ENCODE data around the gene ARHGAP26.

The ARHGAP26 gene

DNA sequence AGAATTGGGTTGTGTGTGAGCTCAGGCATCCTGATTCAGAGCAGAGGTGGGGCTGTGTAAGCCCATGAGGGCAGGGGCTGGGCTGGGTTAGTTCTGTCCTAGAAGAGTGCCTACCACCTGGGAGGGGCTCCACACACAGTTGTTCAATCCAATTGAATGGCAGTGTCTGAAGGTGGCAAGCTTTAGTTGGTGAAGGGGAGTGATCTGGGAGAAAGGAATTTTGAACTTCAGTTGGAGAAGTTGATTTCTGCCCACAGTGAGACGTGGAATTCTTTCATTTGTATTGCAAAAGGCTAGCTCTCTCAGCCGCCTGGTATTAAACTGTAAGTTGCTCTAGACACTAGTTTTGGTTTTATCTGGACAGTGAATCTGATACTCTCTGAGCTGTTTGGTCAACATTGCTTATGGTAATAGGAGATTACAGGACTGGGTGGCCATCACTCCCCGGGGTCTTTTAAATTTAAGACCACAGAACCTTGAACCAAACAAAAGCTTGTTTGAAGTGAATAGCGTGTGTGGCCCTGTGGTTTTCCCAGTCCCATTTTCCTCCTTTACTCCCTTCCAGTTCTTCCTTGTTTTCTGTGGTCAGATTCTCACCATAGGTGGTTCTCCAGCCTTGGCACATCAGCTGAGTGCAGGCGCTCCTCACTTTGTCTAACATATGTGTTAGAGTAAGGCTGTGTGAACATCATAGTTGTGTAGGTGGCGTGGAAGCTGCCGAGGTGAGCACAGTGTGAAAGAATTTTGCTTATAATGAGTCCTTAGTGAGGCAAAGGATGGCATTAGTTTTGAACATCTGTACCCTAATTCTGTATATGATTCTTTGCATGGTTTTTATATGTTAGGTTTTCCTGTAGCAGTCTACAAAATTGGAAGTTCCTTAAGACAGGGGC lies 78.0 kb downstream of the ARHGAP26 start:
- no peak for DNase-seq (ENCODE audit: low read depth in 2 of 3, low spot score in 1 of 3)

DNA sequence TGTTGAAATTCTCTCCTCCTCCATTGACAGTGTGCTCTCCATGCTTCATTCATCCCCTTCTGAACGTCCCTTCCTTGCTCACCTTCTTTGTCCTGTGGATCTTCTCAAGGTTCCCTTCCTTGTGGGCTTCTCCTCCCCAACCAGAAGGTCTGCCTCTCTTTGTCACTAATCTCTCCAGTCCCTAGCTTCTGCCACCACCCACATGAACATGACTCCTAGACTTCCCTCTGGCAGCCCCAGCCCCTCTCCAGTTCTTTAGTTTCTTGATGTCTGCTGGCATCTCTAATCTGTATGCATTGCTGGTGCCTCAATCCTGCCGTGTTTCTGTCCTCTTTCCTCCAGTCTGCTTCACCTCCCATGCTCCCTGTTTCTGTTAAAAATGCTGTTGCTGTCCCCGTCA lies 79.3 kb downstream of the ARHGAP26 start:
- DNase-seq (ENCODE audit: low read depth in 2 of 3, low spot score in 1 of 3), result no peak

DNA sequence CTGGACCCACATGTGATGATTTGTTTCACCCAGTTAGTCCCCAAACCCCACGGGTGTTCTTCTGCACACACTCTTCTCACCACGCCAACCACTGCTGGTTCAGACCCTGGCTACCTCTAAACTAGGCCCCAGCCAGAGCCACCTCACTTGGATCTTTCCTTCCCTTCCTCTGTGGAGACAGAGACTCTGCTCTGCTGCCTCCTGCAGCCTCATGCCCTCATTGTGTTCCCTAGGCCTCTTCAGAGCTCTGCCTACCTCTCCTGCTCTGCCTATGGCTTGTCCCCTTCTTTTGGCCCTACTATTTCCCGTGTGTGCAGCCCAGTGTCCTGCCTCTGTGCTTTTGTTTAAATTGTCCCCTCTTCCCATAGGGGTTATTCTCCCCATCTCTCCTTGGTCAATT lies 79.7 kb downstream of the ARHGAP26 start:
- no peak for DNase-seq (ENCODE audit: low read depth in 2 of 3, low spot score in 1 of 3)

DNA sequence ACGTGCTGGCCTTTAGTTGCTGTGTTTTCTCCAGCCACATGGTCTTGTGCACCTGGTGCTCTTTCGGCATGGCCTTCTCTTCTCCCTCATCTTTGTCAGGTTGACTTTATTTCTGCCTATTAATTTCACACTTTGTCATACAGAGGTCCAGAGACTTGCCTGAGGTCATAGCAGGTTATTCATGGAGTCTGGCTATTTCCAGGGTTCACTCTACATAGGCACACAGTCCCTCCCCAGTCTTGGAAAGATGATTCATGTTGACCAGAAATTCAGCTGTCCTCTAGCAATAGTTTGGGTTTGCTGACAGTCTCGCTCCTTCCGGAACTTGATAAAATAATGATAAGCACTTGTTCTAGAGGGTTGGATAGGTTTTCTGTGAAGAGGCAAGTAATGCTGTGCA lies 81.6 kb downstream of the ARHGAP26 start:
- DNase-seq (ENCODE audit: low read depth in 2 of 3, low spot score in 1 of 3), result no peak

DNA sequence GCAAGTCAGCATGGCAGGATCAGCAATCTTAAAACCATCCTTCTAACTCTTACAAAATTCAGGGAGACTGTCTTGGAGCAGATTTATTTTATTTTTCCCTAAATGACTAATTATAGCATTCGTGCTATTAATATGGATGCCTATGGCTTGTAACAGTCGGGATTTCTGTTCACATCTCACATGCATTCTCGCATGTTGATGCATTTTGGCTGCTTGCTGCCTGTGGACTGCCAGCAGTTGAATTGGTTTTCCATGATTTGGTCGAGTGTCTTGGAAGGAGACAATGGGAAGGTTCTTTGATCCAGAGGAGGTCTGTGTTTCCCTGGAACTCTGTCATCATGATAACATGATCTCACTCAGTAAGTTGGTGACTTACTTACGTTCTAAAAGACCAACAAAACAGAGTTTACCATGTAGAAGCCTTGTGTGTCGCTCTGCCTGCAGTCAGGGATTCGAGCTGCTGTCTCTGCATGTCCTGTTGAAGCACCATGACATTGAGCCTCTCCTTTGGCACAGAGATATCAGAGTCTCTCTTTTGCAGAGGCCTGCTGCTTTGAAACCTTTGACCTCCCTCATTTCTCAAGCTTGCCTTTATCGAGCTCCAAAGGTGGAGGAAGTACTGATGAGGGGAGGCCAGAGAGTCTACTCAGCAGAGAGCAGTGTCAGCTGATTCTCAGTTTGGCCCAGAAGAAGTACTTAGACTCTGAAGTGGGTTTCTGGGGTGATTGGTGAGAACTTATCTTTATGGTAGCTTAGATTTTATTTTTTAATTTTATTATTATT lies 82.4 kb downstream of the ARHGAP26 start:
- no peak for DNase-seq (ENCODE audit: low read depth in 2 of 3, low spot score in 1 of 3)

DNA sequence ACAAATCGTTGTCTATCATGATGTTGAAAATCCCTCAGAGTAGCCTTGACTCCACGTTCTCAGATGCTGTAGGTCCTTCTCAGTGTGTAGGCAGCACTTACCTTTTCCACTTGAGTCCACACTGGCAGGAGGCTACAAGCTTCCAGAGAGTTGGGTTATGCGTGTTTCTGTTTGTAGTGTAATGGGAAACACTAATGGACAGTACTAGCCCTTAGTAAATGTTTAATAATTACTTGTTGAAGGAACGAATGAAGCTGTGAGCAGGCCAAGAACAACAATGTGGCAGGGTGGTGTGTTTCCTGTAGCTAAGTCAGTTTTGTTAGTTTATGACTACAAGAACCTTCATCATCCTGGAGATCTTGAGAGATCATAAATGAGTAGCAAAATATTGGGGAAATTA lies 83.5 kb downstream of the ARHGAP26 start:
- DNase-seq (ENCODE audit: low read depth in 2 of 3, low spot score in 1 of 3), result no peak

DNA sequence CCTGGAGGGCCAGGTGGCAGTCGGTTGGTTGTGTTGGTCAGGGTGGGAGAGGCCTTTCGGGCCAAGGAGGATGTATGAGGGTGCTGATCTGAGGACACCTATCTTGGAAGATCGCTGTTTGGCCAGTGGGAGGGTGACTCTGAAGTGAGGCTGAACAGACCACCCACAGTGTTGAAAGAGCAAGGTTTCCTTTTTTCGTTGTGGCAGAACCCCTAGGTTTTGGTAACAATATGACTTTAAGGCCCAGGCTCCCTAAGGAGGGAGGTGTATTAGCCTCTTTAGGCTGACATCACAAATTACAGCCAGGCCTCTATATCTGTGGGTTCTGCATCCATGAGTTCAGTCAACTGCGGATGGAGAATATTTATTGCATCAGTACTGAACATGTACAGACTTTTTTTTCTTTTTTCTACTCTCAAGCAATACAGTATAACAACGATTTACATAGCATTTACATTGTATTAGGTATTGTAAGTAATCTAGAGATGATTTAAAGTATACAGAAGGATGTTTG lies 86.1 kb downstream of the ARHGAP26 start:
- no peak for DNase-seq (ENCODE audit: low read depth in 2 of 3, low spot score in 1 of 3)

DNA sequence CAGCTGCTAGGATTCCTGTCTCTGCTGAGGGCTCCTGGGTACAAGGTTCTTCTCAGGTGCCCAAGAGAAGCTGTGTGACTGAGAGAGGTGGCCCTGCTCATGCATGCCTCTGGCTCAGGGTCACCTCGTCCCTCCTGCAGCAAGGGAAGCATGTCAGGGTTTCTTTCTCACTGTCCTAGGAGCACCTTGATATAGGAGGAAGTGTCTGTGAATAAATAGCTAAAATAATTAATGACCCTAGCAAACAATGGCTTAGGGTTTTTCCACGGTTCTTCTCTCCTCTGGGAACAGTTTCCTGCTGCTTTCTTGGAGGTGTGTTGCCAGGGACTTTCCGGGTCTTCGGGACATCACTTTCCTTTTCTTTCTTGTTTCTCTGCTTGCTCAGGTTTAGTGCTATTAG lies 87.2 kb downstream of the ARHGAP26 start:
- DNase-seq (ENCODE audit: low read depth in 2 of 3, low spot score in 1 of 3), result no peak

DNA sequence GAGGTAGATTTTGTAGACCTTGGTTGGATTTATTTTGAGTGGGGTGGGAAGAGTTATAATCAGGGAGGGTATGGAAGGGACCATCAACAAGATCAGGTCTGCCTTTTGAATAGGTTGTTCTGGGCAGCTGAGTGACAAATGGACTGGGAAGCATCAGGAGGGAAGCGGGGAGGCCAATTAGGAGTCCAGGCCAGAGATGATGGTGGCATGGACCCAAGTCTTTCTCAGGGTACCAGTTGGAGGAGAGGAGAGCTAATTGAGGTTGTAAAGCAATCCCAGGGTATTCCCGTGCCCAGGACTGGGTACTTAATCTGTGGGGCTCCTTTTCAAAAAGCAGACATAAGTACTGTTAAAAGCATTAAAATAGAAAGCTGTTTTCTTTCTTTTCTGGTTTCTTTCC lies 88.9 kb downstream of the ARHGAP26 start:
- DNase-seq (ENCODE audit: low read depth in 2 of 3, low spot score in 1 of 3), result no peak

DNA sequence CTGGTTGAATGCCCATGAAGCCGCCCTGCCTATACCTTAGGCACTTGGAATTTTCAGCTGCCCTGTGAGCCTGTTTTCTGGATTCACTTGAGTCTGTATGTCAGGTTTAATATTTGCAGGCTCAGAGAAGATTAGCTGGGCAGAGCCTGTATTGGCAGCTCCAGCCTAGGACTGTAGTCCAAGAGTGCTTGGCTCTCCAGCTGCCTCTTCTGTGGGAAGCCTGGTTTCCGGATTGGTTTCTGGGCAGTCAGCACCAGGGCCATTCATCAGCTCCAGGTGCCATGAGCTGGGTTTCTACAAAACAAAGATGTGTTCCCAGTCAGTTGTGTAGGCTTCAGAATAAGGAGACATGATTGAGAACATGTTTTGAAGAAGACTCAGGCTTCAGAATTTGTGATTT lies 90.1 kb downstream of the ARHGAP26 start:
- DNase-seq (ENCODE audit: low read depth in 2 of 3, low spot score in 1 of 3), result no peak

DNA sequence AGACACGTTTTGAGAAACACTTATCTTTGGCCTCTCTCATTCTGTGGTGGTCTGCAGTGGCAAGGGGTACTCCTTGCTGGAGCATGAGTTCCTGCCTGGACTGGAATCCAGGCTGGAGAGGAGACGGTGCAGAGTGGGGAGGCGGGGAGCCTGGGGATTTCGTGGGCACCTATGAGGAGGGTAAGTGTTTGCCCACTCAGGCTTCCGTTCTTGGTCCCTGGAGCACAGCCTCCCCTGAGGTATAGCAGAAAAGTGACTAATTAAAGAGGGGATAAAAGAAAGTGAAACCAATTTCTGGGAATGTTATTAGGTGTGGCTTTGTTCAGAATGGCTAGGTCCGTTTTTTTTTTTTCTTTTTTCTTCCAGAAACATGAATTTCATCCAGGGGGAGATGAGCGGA lies 90.8 kb downstream of the ARHGAP26 start:
- DNase-seq (ENCODE audit: low read depth in 2 of 3, low spot score in 1 of 3), result no peak

DNA sequence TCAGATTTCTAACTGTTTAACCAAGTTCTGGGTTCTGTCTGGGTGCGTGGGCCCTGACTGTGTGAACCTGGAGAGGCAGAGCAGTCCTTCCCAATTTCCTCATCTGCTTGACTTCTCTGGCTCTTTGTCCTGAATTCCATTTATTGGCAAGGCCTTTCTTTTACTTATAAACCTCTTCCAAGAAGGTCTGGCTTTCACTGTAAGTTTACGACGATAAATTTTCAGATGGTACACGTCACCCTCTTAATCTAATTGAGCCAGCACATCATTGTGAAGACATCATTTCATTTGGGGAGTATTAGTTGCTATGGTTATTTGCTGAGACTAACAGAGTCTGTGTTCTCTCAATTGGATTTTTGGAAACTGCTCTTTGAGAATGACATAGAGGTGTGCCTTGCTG lies 92.4 kb downstream of the ARHGAP26 start:
- DNase-seq (ENCODE audit: low read depth in 2 of 3, low spot score in 1 of 3), result no peak

DNA sequence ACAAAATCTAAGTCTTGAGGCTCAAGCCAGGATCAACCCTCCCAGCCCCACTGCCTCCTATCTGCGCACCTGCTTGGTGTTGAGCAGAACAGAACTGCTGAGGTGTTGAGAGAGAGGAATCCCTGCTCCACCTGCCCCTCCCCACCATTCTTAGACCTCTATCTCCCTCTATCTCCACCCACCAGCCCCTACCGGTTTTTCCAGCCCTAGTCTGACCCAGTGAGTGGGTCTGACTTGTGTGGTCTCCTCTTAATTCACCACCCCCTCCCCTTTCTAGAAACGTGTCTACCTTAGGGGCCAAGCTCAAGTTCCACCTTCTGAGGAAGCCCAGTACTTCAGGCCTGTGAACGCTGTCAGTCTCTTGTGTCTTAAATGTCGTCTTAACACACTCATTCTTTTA lies 93.7 kb downstream of the ARHGAP26 start:
- no peak for DNase-seq (ENCODE audit: low read depth in 2 of 3, low spot score in 1 of 3)

DNA sequence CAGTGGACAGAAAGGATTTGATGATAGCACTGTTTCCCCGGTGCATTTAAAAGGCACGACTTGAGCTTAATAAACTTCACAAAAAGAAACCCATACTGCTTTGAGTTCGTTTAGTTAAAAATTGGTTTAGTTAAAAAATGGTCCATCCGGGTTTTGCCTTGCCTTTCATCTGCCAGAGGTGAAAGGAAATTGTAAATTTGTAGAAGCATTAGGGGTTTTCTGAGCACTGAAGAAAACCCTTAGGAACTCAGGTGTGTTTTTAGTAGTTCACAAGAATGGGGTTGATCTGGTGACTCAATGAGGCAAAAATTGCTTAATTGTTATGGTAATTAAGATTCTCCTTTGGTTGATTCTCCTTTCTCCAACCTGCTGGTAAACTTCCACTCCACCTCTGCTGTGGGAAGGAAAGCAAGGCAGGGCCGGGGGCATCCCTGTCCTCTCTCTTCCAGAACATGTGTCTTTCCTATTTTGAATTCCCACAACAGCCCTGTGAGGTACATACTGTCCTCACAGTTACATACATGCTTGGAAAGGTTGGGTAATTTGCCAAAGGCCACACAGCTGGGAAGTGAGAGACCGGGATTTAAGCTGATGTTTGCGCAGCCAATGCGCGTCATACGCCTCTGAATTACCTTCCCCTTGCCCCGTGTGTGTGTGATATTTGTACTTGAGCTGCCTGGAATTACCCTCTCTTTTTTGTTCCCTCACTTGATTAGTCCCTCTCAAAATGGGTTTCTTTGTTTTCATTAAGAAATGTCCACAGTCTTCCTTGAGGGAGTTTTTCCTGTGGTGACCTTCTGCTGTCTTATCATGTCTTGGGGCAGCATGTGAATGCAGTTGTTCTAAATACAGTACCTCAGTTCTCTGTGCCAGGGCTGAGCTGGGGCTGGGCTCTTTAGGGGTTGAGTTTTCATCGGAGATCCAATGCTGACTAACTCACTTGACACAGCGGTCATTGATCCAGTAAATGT lies 94.4 kb downstream of the ARHGAP26 start:
- DNase-seq (ENCODE audit: low read depth in 2 of 3, low spot score in 1 of 3), result no peak

DNA sequence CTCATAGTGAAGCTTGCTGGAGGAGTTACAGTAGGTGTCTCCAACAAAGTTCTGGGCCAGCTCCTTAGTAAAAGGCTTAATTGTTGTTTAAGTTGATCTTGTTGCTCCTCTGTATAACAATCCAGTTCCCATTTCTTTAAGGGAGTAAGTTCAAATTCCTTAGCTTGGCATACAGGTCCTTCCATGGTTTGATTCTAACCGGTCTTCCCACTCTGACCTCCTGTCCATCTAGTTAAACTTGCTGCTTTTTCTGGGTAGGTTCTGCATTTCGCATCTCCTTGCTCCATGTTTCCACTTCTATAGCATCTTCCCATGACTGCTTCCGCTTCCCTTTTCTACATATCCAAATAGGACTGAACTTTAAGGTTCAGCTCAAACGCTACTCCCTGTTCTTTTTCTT lies 95.5 kb downstream of the ARHGAP26 start:
- no peak for DNase-seq (ENCODE audit: low read depth in 2 of 3, low spot score in 1 of 3)

DNA sequence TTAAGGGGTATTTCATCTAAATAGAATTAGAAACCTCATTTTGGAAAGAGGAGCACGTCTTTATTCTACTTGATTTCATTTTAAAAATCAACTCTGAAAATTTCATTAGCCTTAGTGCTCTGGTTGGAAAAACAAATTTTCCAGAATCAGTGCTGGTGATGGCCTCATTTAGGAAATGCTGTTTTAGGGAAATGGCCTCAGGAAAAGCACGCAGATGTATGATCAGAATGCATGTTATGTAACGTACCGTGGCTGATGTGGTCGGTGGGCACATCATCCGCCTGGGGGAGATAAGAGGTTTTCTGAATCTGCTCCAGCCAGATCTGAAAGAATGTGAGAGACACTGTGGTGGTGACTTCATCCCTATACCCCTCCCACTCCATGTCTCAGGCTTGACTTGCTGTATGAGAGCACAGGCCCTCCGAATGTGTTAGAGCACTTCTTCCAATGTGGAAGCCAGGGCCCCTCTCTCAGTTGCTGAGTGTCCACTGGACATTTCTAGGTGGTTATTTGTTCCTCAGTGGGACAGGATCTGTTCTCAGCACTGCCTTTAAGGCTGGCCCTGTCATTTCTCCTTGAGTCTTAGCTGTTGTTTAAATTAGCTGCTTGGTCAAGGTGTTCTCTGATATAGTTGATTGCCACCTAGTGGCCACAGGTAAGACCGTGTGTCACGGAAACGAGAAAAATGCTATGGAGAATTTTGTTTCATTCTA lies 96.5 kb downstream of the ARHGAP26 start:
- peak in 2 of 3 donors; percentile 14 to 50 for DNase-seq (ENCODE audit: low read depth in 2 of 3, low spot score in 1 of 3)

DNA sequence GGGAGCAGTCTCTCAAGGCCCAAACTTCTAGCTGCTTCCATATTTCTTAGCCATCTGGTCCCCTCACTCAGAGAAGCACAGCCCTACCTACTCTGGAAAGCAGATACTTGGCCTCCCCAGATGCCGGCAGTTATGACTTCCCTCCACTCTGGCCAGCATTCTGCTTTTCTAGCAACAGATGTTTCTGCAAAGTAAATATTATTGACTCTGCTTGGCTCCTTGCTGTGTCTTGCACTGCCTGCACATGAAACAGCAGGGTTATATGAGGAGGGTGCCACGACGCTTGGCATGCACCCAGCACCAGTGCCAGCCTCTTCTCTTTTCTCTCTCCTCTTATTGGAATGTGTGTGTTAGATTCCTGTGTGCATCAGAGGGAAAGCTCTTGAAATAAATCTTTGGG lies 99.7 kb downstream of the ARHGAP26 start:
- DNase-seq (ENCODE audit: low read depth in 2 of 3, low spot score in 1 of 3), result no peak

DNA sequence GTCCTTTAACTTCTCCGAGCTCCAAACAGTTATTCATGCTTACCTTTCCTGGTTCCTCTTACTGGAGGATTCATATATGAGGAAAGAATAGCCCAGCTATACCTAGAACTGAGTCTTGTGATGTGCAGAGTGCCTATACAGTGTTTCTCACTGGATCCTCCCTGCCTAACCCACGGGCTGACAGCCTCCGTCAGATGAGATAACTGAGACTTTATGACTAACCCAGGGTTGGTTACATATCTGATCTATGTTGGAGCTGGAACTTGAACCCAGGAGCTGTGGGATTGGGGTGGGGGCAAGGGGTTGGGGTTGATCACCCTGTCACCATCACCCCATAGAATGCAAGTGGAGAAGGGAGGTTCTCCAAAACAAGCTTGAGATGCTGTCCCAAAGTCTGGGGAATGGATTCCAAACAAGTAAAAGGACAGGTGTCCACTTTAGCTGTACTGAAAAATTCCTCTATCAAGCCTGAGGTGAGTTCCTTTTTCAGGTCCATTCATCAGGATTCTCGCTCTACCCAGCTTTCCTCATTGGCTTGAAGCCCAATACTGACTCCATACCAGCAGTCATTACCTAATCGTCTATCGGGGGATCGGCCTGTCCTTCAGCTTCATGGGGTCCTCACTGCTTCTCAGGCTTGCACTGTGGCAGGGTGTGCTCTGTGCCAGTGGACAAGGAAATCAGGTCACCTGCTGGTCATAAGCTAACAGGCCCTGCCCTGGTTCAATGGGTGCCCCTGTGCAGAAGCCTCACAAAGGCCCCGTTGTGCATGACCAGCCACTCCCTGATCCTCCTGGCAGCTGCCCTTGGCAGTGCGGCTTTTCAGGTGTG lies 100.6 kb downstream of the ARHGAP26 start:
- DNase-seq (ENCODE audit: low read depth in 2 of 3, low spot score in 1 of 3), result no peak

DNA sequence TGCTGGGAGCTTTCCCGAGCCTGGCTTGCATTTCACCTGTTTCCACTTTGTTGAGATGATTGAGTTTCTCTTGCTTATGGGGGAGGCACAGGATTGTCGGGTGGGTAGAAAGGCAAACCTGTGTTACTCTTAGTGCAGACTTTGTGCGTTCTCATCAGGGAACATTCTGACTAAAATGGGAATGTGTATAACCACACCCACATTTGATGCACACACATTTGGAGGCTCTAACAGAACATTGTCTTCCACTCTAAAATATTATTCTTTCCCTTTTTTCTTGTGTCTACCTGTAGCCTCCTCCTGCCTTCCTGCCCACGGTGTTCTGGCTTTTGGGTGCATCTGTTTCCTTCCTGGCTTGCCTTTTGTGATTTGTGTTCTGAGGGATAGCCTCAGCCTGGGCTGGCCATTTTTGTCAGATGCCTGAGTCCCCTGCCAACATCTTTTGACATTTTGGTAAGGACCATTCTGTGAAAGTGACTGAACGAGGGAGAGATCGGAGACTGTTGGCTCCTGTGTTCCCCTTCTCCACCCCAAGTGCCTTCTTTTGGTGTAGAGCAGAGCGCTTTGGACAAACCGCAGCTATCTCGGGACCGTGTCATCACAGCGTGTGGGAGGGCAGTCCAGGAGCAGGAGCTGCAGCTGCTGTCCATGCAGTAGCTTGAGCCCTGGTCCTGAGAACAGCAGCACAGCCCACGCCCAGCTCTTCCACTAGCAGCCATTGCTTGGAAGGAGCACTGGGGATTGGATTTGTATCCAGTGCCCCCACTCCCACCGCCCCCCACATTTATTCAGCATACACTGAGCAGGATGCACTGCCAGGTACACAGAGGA lies 101.4 kb downstream of the ARHGAP26 start:
- DNase-seq (ENCODE audit: low read depth in 2 of 3, low spot score in 1 of 3), result no peak
